HEK293 (cell line): ENCODE measurements around the gene GAL3ST1.

Source experiments
- CTCF ChIP-seq: fragments of 450-650 bp; formaldehyde crosslinking; IDR thresholded peaks from 2 replicates; pipeline ENCODE4 v1.5.1; 2016; ENCODE audit warnings: missing biosample characterization, missing genetic modification characterization
- ELK4 ChIP-seq: IDR thresholded peaks from 2 replicates; pipeline ENCODE4 v1.6.1; 2011; ENCODE audit warnings: mild to moderate bottlenecking, low read depth, low read length, borderline replicate concordance
- GFI1B ChIP-seq: fragments of 450-650 bp; formaldehyde crosslinking; IDR thresholded peaks from 2 replicates; pipeline ENCODE4 v1.5.1; 2016; ENCODE audit warnings: missing biosample characterization, missing genetic modification characterization
- PRDM4 ChIP-seq: fragments of 450-650 bp; formaldehyde crosslinking; IDR thresholded peaks from 2 replicates; pipeline ENCODE4 v1.5.1; 2017; ENCODE audit warnings: missing biosample characterization, missing genetic modification characterization
- REPIN1 ChIP-seq: fragments of 450-650 bp; formaldehyde crosslinking; IDR thresholded peaks from 2 replicates; pipeline ENCODE4 v1.5.1; 2017; ENCODE audit warnings: missing biosample characterization, missing genetic modification characterization, low read depth
- ZNF335 ChIP-seq: fragments of 450-650 bp; formaldehyde crosslinking; conservative IDR thresholded peaks from 2 replicates; pipeline ENCODE4 v1.5.1; 2016; ENCODE audit warnings: missing biosample characterization, missing genetic modification characterization
- ZNF645 ChIP-seq: fragments of 450-650 bp; formaldehyde crosslinking; IDR thresholded peaks from 2 replicates; pipeline ENCODE4; 2016; ENCODE audit warnings: missing biosample characterization, missing genetic modification characterization
- ZNF747 ChIP-seq: fragments of 450-650 bp; formaldehyde crosslinking; IDR thresholded peaks from 2 replicates; pipeline ENCODE4 v1.5.1; 2016; ENCODE audit warnings: missing biosample characterization, missing genetic modification characterization
- ZNF76 ChIP-seq: fragments of 450-650 bp; formaldehyde crosslinking; IDR thresholded peaks from 2 replicates; pipeline ENCODE4; 2016; ENCODE audit warnings: low read depth, missing biosample characterization, missing genetic modification characterization, borderline replicate concordance
- ZNF837 ChIP-seq: fragments of 450-650 bp; formaldehyde crosslinking; IDR thresholded peaks from 2 replicates; pipeline ENCODE4 v1.5.1; 2016; ENCODE audit warnings: missing biosample characterization, missing genetic modification characterization
- TF ChIP-seq, protein P1 (sequence below): fragments of 450-650 bp; formaldehyde crosslinking; IDR thresholded peaks from 2 replicates; pipeline ENCODE4 v1.5.1; 2016; ENCODE audit warnings: missing biosample characterization, missing genetic modification characterization

DNA sequence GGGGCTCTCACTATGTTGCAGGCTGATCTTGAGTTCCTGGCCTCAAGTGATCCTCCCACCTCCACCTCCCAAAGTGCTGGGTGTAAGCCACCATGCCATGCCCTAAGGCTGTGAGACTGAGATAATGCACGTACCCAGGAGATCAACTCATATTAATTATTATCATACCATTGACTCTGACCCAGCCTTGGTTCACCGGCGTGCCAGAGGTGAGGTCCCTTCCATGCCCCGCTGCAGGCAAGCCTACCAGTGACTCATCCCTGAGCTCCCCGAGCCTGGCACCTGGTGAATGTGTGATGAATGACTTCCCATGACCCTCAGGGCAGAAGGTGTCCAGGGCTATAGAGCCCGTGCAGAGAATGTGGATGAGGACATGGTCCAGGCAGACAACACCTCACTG lies 12.1 kb downstream of the GAL3ST1 start:
- TF ChIP-seq ZNF837 = no peak
- no peak for TF ChIP-seq ELK4
- no peak for TF ChIP-seq ZNF645 (tag by site-specific recombination)
- TF ChIP-seq CTCF (tag by site-specific recombination) = no peak
- TF ChIP-seq REPIN1 (tag by site-specific recombination) = no peak
- TF ChIP-seq, protein P1, sequence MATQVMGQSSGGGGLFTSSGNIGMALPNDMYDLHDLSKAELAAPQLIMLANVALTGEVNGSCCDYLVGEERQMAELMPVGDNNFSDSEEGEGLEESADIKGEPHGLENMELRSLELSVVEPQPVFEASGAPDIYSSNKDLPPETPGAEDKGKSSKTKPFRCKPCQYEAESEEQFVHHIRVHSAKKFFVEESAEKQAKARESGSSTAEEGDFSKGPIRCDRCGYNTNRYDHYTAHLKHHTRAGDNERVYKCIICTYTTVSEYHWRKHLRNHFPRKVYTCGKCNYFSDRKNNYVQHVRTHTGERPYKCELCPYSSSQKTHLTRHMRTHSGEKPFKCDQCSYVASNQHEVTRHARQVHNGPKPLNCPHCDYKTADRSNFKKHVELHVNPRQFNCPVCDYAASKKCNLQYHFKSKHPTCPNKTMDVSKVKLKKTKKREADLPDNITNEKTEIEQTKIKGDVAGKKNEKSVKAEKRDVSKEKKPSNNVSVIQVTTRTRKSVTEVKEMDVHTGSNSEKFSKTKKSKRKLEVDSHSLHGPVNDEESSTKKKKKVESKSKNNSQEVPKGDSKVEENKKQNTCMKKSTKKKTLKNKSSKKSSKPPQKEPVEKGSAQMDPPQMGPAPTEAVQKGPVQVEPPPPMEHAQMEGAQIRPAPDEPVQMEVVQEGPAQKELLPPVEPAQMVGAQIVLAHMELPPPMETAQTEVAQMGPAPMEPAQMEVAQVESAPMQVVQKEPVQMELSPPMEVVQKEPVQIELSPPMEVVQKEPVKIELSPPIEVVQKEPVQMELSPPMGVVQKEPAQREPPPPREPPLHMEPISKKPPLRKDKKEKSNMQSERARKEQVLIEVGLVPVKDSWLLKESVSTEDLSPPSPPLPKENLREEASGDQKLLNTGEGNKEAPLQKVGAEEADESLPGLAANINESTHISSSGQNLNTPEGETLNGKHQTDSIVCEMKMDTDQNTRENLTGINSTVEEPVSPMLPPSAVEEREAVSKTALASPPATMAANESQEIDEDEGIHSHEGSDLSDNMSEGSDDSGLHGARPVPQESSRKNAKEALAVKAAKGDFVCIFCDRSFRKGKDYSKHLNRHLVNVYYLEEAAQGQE (tag by site-specific recombination) = no peak
- no peak for TF ChIP-seq ZNF335 (tag by site-specific recombination)
- no peak for TF ChIP-seq ZNF747 (tag by site-specific recombination)
- no peak for TF ChIP-seq GFI1B (tag by site-specific recombination)
- TF ChIP-seq PRDM4 (tag by site-specific recombination) = no peak
- TF ChIP-seq ZNF76 (tag by site-specific recombination) = no peak
